Measurements from ENCODE around the gene DBNDD2.

Gene DBNDD2, protein sequence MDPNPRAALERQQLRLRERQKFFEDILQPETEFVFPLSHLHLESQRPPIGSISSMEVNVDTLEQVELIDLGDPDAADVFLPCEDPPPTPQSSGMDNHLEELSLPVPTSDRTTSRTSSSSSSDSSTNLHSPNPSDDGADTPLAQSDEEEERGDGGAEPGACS

DNA sequence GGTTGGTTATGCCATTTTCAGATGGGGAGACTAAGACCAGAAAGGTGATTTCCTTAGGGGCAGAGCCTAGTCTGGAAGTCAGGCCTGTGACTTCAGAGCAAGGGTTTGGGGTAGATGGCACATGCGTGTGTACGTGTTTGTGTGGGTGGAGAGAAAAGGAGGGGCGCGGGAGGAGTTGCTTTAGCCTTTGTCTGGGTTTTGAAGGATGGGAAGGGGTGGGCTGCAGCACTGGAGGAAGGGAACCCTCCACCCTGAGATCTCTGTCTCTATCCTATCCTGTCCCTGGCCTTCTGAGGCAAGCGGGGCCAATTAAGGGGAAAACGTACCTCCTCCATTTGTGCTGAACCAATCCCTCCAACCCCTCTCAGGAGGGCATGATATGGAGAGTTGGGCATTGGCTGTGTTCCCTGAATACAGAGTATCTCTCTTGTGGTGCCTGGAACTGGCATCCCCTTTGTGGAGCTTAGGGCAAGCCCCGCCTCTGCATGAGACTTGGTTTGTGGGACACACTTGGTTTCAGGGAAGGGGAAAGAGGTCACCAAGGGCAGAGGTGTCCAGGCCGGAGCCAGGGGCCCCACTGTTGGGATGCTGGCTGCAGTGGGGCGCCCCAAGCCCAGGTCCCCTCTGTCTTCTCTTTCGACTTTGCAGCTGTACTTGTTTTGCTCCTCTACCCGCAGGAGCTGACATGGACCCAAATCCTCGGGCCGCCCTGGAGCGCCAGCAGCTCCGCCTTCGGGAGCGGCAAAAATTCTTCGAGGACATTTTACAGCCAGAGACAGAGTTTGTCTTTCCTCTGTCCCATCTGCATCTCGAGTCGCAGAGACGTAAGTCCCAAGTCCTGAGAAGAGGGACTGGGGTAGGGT lies at the start of gene DBNDD2:
Gene DBNDD2, plus strand, starts transcription at position 507 of the 863 bp plus-strand sequence. Its CDS starts 179 bp downstream, at position 686.
- no peak for DNase-seq (ENCODE audit: low read depth)

GRCh38 chr20:45359069-45359405 lies 49.1 kb upstream of the DBNDD2 start:
- DNase-seq (ENCODE audit: low read depth): no peak

- DNase-seq (ENCODE audit: low read depth): no peak
Measured at GRCh38 chr20:45359406-45360148, 48.5 kb upstream of the DBNDD2 start.

DNA sequence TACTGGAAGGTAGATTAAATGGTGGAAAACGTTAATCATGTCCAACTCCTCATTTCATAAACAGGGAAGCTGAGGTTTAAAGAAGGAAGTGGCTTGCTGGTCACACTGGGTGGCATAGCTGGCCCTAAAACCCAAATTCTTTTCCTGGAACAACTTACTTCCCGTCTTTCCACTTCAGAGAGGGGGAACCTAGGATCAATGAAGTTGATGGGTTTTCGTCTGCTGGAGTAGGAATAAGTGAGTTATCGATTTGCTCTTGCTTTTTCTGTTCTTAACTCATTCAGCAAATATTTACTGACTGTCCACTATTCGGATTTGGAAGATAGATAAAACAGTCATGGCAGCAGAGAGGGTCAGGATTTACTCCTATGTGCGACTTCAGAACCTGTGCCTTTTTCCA lies 46.3 kb upstream of the DBNDD2 start:
- no peak for DNase-seq (ENCODE audit: low read depth)

- peak; percentile 98 for DNase-seq (ENCODE audit: low read depth)
Measured at GRCh38 chr20:45362804-45363610, 45.1 kb upstream of the DBNDD2 start, which contains the start of gene SYS1. SYS1 (plus strand) TSS chr20:45363156; CDS start chr20:45363532, 376 bp downstream.

DNA sequence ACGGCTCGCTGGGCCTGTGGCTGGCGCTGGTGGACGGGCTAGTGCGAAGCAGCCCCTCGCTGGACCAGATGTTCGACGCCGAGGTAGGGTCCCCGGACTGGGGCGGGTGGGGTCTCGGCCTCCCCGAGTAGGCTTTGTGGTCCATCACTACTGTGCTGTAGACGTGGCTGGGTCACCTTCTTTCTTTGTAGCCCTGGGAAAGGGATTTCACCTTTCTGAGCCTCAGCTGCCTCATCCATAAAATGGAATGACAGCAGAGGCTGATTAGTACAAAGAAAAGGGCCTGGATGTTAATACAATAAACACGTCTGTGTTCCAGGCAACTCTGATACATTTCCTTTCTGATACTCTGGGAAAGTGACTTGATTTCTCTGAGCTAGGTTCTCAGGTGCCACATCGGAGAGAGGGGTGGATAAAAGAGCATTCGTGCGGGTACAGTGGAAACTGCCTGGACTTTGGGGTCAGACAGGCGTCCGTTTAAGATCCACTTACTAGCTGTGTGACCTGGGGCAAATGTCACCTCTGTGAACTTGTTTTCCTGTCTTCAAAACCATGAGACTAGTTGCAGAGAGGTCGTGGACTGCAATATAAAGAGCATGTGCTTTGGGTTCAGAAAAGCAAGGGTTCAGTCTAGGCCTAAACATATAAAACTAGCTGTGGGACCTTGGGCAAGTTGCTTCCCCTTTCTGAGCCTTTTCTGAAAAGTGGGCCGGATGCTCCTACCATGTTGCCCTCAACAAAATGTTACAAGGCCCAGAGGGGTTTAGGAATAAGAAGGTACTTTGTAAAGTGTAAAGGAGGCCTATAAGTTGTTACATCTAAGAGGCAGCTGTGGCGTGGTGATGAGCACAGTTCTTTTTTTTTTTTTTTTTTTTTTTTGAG lies 44.2 kb upstream of the DBNDD2 start:
- DNase-seq (ENCODE audit: low read depth): no peak

DNA sequence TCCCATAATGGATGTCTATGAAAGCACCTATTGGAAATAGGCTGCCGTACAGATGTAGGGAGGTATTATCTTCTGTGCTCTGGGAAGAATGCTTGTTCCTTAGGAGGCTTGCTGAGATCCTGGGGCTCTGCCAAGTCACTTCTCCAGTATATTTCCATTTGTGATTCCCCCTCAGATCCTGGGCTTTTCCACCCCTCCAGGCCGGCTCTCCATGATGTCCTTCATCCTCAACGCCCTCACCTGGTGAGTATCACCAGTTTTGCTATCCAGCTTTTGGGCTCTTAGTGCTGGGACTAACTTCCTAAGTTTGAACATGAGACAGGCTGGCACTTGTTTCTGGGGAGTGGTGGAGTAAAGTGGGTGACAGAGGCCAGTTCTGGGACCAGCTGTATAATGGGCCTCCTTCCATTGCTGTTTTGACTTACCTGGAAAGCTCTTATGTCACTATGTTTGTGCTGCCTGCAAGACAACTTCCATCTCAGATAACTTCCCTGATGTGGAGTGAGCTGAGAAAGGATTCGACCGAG lies 42.6 kb upstream of the DBNDD2 start:
- no peak for DNase-seq (ENCODE audit: low read depth)

GRCh38 chr20:45366192-45366591 lies 41.9 kb upstream of the DBNDD2 start:
- no peak for DNase-seq (ENCODE audit: low read depth)

DNA sequence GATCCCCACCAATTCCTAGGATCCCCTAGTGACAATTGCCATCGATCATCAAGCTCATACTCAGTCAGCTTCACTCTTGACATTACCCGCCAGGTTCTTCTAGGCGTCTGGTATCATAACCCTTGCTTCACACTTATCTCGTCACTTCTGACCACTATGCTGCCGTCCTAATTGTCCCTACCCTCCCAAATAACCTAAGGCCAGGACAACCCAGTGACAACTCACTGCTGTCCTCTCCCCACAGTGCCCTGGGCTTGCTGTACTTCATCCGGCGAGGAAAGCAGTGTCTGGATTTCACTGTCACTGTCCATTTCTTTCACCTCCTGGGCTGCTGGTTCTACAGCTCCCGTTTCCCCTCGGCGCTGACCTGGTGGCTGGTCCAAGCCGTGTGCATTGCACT lies 41.5 kb upstream of the DBNDD2 start:
- DNase-seq (ENCODE audit: low read depth): no peak

DNA sequence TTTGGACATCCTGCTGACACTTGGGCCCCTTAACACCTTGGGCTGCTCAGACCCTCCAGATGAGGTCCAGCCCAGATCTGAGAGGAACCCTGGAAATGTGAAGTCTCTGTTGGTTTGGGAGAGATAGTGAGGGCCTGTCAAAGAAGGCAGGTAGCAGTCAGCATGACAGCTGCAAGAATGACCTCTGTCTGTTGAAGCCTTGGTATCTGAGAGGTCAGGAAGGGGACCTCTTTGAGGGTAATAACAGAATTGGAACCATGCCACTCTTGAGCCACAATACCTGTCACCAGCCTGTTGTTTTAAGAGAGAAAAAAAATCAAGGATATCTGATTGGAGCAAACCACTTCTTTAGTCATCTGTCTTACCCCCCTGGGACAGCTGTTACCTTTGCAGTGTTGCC lies 41.0 kb upstream of the DBNDD2 start:
- DNase-seq (ENCODE audit: low read depth): no peak

DNA sequence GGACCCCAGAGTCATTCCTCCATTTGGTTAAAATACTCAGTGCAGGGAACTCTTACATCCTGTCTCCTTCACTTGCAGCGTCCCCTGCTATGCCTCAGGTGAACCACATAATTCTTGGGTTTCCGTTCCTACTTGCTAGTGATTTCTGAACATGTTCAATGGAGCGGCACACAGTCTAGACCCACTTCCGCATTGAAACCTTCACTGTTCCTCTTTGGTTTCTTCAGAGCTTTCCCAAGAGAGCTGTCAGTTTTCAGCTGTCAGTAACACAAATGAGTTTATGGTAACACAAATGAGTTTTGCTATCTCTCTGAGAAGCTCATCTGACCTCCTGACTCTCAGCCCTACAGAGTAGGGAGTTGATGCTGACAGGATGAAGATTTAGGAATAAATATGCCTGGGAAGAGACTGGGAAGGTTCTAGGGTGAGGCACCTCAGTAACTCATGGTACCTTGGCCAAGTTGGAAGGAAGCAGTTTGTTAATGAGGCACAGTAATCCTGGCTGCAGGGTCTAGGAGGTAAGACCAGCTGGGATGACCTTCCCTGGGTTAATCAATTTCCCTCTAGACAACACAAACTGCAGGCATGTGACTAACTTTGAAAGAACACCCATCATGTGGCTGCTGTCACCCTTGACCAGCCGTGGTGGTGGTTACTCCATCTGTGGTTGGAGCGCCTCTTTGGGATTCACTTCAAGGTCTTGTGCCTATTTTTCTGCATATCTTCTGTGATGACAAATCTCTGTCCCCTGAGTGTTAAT lies 39.7 kb upstream of the DBNDD2 start:
- no peak for DNase-seq (ENCODE audit: low read depth)

GRCh38 chr20:45370571-45371160 lies 37.4 kb upstream of the DBNDD2 start:
- no peak for DNase-seq (ENCODE audit: low read depth)

- DNase-seq (ENCODE audit: low read depth): no peak
Measured at GRCh38 chr20:45372241-45372640, 35.8 kb upstream of the DBNDD2 start.

GRCh38 chr20:45372646-45373352 lies 35.3 kb upstream of the DBNDD2 start:
- DNase-seq (ENCODE audit: low read depth): no peak

DNA sequence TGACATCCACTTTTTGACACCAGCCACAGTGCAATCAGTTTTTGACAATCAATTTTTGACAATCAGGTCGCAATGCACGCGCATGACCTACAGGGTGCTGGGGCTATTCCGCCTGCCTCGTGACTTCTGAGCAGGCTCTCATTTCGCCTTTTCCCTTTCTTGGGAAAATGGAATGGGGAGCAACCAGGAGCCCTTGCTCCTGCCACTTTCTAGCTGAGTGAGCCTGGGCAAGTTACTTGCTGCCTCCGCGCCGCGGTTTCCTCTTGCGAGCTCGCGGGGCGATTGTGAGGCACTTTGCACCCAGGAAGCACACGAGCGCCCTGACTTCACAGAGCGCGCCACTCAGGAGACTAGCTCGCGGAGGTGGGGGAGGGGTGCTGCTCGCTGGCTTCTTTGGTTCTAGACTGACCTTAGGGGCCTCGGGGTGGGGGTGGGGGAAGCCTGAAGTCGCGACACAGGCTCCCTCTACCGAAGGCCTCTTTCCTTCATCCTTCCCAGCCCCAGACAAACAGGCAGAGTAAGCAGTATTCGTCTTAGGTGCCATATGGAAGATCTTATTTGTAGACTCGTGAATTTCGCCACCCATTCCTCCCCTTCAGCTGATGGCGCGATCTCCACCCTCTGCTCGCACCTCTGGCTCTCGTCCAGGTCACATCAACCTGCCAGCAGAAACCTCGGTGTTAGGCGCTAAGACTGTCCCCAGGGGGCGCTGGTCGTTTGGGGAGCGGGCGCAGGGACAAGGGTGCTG lies 34.6 kb upstream of the DBNDD2 start:
- DNase-seq (ENCODE audit: low read depth): peak; percentile 40

GRCh38 chr20:45374101-45374467 lies 34.0 kb upstream of the DBNDD2 start:
- DNase-seq (ENCODE audit: low read depth): no peak

- DNase-seq (ENCODE audit: low read depth): no peak
Measured at GRCh38 chr20:45374966-45375365, 33.1 kb upstream of the DBNDD2 start.

- no peak for DNase-seq (ENCODE audit: low read depth)
Measured at GRCh38 chr20:45377269-45377668, 30.8 kb upstream of the DBNDD2 start.

Data from CMK (cell line).